Adrenal gland (tissue), 5 donors: ENCODE data around the gene MBD4.
"Not testable (repeated sequence)": the region's sequence is repeated elsewhere in the genome, so short reads cannot be mapped to it uniquely, and the experiment has no call there.

Experiments
- POLR2A ChIP-seq, 2 donors: fragments of 450-650 bp; IDR thresholded peaks; one replicate each; pipeline ENCODE4 v1.6.1; 2017; ENCODE audit warnings: antibody characterized with exemption in 2 of 2, mild to moderate bottlenecking in 2 of 2, moderate library complexity in 1 of 2
- TF ChIP-seq, protein P1 (sequence below), 6 experiments: fragments of 450-650 bp in 4 of 6; fragments of 200-600 bp in 2 of 6; sonication (generic) in 1 of 6; IDR thresholded peaks; 1 replicate in 5 of 6; 2 replicates in 1 of 6; pipeline versions ENCODE4 v1.5.1 to v1.8.0; 2016 to 2021; ENCODE audit warnings: antibody characterized with exemption in 6 of 6, mild to moderate bottlenecking in 2 of 6, moderate library complexity in 1 of 6
- donor health status: DM: no; HTN: no; CAD: no.

DNA sequence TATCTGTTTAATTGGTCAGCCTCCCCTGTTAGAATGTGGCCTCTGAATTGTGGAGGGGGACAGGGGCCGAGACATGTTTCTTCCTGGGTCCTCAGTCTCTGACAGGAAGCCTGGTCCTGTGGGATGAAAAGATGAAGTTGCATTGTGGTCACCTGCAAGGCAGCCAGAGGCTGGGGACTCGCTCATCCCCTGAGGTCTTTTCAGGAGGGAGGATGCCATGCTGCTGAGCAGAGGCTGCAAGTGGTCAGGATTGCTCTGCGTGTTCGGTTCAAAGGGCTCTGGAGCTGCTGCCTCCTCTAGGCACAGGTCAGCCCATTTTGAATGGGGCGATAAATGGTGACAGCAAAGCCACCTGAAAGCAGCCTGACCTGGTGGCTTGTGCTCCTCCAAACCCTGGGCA is 55.6 kb downstream of the MBD4 start:
- not testable (repeated sequence) for TF ChIP-seq POLR2A (IDR thresholded peaks at IDR 0.05)
- TF ChIP-seq, protein P1, sequence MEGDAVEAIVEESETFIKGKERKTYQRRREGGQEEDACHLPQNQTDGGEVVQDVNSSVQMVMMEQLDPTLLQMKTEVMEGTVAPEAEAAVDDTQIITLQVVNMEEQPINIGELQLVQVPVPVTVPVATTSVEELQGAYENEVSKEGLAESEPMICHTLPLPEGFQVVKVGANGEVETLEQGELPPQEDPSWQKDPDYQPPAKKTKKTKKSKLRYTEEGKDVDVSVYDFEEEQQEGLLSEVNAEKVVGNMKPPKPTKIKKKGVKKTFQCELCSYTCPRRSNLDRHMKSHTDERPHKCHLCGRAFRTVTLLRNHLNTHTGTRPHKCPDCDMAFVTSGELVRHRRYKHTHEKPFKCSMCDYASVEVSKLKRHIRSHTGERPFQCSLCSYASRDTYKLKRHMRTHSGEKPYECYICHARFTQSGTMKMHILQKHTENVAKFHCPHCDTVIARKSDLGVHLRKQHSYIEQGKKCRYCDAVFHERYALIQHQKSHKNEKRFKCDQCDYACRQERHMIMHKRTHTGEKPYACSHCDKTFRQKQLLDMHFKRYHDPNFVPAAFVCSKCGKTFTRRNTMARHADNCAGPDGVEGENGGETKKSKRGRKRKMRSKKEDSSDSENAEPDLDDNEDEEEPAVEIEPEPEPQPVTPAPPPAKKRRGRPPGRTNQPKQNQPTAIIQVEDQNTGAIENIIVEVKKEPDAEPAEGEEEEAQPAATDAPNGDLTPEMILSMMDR (IDR thresholded peaks at IDR 0.05): not testable (repeated sequence)
